NCI-H2029 (cell line): ENCODE data around the gene OBP2A.

Experiments
- DNase-seq: peaks from one replicate; lab custom pipeline; 2025; lab: John Stamatoyannopoulos, UW

The OBP2A gene

DNA sequence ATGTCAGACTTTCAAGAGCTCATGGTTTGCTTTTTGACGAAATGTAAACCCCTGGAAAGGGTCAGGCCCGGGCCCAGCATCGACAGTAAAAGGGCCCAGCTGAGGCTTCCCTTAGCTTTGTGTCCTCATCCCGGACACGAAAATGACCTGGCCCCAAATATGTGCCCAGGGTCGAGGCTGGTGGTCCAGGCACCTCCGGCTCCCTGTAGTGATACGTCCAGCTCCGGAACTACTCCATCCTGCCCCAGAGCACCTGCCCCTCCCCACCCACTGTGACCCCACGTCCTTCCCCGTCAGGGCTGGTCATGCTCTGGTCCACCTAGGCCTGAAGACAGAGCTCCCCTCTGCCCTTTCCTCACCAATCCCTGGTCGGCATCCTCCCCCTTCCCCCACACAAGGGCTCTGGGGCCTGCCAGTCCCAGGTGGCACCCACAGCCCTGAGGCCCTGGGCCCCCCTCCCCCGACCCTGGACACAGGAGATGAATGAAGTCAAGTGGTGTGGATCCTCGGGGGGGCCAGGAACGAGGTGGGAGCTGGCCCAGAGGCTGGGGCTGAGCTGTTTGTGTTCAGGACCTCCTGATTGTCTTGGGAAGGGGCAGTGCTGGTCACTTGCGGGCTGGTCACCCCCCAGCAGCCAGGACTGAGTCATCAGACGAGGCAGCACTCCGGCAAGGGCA, 6.2 kb downstream of the OBP2A start:
- DNase-seq = no peak

DNA sequence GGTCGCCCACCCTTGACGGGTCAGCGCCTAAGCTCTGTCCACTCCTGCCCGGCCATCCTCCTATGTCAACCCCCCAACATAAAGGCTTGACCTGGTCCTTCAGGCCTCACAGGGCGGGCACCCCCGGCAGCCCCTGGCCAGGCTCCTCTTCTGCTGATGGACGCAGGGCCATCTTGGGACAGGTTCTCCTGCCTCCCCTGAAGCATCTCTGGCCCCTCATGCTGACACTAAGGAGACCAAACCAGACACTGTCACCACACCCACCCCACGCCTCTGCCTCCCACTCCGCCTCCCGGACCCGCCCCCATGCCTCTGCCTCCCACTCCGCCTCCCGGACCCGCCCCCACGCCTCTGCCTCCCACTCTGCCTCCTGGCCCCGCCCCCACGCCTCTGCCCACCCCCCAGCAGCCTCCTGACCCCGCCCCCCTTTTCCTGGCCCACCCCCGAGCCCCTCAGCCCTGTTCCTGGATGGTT, 6.8 kb downstream of the OBP2A start:
- DNase-seq = no peak

DNA sequence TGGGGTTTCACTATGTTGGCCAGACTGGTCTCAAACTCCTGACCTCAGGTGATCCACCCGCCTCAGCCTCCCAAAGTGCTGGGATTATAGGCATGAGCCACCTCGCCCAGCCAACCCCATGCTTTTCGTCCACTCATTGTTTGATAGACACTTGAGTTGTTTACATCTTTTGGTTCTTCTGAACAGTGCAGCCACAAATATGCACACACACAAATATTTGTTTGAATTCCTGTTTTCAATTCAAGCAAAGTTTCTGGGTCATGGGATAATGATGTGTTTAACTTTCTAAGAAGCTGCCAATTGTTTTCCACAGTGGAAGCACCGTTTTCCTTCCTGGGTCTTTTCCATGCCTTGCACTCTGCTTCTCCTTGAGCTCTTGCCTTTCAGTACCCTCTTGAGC, 8.8 kb downstream of the OBP2A start:
- no peak for DNase-seq

DNA sequence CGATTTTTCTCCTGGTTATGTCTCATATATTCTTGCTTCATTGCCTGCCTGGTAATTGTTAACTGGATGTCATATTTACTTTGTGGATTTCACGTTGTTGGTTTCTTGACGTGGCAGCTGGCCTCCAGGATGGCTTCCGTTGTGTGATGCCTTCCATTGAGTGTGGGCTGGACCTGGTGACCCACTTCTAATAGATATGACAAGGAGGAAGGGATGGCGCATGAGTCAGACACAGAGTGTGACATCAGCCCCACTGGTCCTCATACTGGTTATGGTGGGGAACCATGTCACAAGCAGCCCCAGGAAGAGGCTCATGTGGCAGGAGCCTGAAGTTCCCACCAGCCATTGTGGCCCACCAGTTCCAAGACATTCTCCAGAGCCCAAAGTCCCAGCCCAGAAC, 9.3 kb downstream of the OBP2A start:
- peak; percentile 14 for DNase-seq

DNA sequence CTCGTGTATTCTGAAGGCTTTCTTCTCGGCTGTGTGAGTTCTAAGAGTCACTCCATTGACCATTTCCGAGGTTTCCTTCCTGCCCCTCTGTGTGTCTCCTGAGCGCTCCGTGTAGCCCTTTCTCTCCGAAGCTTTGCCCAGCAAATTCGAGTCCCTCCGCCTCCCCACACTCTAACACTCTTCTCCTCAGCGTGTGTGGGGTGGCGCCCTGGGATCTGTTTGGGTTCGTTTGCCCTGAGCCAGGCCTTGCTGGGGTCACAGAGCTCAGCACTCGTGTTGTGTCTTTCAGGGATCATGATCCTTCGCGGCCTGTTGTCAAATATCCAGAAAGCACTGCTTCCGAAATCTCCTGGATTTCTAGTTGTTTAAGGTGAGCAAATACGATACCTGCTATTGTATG, 10.0 kb downstream of the OBP2A start:
- no peak for DNase-seq

DNA sequence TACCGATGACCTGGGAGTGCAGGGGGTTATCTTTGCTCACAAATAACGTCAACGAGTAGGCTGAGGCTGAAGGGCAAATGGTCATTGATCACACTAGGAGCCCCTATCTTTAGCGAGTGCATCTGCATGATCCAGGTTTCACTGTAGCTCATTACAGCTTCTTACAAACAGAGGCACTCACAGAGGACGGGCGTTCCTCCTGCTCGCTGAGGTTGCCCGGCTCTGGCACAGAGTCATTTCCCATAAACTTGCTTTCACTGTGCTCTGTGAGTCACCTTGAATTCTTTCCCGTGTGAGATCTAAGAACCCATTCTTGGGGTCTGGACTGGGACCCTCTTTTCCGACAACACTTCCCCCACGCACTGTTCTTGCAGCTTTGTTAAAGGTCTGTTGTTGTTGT, 13.7 kb downstream of the OBP2A start:
- DNase-seq = no peak

DNA sequence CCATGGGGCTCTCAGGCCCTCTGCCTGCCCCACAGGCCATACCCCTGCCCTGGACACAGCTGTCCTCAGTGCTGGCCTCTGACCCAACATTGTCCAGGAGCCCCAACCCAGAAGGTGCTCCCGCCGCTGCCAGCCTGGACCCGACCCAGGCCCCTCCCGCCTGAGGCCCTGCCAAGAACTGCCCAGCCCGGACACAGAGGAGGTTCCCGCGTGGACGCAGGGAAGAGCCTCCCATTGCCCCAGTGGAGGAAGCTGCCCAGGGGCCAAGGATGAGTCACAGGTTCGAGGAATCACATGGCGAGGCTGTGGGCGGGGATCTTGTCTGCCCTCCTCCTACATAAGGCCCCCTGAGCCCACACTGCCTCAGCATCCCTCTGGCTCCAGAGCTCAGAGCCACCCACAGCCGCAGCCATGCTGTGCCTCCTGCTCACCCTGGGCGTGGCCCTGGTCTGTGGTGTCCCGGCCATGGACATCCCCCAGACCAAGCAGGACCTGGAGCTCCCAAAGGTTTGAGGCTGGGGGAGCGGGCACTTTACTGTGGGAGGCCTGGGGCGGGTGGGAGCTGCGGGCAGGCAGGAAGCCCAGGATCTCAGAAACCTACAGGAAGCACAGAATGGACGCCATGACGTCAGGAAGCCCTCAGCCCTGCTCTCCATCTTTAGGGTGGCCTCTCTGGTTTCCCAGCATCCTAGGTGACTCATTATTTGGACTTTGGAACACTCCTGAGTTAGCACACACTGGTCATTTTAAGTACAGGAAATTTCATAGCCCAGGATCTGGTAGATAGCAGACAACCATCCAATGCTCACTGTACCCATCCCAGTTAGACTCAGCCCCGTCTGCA, 15.7 kb downstream of the OBP2A start, which contains the start of gene PAEP:
Gene PAEP (plus strand): TSS at position 366 of the 844 bp plus-strand sequence.
- no peak for DNase-seq

DNA sequence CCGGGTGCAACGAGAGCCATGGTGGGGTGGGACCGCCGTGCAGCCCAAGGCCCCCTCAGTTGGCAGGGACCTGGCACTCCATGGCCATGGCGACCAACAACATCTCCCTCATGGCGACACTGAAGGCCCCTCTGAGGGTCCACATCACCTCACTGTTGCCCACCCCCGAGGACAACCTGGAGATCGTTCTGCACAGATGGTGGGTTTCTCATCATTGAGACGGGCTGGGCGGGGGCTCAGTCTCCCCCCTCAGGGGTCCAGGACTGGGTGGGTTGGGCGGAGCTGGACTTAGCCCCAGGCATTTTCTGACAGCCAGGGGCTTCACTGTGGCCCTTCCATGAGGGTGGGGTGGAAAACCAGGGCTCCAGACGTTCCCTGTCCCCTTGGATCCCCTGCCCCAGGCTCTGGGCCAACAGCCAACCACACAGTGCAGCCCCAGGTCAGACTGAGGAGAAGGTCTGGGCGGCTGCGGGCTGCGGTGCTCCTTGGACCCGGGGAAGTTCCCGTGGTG, 16.4 kb downstream of the OBP2A start:
- DNase-seq = no peak

DNA sequence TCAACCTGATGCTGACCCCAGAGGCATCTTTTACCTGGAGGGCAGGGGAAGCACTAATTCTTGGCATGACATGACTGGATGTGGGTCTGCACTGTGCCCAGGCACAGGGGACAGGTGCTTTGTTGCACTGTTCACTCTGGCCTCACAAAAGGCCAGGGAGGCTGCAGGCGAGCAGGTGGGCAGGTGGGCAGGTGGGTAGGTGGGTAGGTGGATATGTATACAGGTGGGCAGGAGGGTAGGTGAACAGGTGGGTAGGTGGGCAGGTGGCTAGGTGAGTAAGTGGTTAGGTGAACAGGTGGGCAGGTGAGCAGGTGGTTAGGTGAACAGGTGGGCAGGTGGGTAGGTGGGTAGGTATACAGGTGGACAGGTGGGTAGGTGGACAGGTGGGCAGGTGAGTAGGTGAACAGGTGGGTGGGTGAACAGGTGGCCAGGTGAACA, 17.1 kb downstream of the OBP2A start:
- DNase-seq = no peak

DNA sequence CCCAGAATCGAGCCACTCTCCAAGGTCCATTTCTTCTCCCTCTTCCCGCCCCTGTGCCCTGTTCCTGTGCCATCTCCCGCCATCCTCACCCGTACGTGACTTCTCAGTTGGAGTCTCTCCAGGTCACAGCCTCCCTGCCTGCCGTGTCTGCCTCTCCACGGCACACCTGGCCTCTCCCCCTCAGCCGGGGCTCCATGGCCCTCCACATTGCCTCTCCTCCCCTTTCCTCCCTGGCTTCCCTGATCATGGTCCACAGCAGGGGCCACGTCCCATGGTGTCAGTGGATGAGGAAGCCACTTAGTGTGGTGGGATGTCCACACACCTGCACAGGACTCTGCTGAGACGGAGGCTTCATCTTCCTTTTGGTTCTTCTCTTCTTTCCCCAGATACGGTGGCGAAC, 17.9 kb downstream of the OBP2A start:
- DNase-seq = no peak

DNA sequence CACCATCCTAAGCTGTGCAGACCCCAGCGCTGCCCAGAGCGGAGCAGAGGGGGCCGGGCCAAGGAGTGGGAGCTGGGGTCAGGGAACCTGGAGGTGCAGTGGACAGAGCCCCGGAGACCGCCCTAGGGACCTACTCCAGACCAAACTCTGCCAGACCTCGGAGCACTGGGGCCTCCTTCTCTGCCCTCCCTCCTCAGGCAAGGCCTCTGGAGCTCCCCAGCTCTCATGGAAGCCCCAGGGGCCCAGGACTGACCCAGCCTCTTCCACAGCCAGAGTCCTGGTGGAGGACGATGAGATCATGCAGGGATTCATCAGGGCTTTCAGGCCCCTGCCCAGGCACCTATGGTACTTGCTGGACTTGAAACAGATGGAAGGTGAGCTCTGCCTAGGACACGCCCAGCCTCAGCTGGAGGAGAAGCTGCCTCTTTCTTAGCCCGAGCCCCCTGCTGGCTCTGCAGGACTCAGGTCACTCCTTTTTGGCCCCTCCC, 19.3 kb downstream of the OBP2A start:
- no peak for DNase-seq

DNA sequence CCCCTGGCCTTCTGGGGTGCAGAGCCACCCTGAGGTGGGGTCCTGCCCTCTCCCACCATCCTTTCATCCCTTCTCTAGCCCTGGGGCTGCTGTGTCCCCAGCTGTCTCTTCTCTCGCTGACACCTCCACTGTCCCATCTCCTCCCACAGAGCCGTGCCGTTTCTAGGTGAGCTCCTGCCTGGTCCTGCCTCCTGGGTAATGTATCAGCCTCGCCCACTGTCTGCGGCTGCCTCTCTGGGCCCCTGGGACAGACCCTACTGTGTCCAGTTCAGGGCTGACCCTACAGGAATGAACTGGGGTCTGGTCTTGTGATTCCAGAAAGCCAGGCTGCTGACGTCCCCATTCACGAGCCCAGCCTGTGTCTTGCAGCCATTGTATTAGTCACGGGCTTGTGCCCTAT, 19.7 kb downstream of the OBP2A start:
- no peak for DNase-seq

DNA sequence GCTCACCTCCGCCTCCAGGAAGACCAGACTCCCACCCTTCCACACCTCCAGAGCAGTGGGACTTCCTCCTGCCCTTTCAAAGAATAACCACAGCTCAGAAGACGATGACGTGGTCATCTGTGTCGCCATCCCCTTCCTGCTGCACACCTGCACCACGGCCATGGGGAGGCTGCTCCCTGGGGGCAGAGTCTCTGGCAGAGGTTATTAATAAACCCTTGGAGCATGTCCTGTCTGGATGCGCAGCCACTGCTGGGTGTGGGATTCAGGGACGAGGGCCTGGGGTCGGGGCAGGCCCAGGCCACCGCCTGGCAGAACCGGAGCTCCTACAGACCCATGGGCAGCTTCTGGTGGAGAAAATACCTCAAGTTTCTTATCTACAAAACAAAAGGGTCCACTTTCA, 20.6 kb downstream of the OBP2A start:
- DNase-seq = no peak

DNA sequence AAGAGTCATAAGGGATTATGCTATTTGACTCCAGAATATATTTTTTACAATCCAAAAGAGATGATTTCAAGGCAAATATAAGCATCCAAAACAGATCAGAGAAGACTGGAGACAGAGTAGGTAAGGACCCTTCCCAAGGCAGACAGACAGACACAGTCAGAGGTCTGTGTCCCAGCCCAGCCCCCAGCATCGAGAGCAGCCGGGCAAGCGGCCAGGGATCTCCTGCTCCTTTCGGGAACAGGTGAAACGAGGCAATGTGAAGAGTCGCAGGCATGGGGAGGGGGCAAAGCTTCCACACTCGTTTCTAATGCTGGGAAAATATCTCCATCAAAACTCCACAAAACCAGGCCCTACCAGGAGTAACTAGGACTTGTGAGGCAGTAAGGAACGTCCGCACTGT, 21.4 kb downstream of the OBP2A start:
- DNase-seq = peak; percentile 16

DNA sequence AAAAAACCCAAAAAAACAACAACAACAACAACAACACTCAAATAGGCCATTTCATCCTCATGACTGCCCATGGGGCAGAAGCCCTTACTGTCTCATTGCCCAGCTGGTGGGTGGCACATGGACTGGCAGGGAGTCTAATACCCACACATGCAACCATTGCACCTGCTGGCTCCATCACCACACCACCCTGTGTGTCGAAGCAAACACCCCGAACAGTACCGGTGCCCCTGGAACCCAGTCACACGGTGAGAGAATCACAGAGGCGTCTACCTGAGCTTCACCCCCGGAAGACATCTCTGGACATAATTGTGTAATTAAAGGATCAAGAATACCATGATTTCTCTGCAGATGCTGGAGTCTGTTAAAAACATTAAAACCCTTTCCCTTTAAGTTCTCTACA, 22.1 kb downstream of the OBP2A start:
- DNase-seq = no peak

DNA sequence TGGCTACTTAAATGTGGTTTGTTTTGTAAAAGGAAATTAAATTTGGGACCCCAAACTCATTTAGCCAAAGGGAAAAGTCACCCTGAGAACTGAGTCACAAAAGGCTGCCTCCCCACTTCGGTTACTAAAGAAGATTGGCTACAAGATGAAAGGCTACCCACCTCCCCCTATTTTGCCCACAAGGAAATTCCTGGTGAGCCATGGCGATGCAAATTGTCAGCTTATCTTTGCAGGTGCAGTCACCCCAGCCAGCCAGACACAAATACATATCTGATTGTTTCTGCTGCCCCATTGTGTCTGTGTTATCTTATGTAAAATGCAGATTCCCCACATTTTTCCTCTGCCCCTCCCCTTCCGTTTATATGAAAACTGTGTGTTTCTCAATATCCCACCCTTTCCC, 24.5 kb downstream of the OBP2A start:
- no peak for DNase-seq

DNA sequence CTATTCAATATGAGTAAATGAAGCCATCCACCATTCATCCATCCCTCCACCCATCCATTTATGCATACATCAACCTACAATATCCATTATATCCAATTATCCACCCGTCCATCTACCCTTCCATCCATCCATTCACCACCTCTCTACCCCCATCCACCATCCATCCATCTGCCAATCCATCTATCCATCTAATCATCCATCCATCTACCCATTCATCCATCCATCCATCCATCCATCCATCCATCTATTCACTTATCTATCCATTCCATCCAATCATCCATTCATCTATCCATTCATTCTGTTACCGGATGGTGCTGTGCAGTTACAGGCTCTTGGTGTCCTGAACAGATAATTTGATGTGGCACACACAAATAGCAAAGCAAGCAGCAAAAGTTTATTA, 26.3 kb downstream of the OBP2A start:
- DNase-seq = no peak

DNA sequence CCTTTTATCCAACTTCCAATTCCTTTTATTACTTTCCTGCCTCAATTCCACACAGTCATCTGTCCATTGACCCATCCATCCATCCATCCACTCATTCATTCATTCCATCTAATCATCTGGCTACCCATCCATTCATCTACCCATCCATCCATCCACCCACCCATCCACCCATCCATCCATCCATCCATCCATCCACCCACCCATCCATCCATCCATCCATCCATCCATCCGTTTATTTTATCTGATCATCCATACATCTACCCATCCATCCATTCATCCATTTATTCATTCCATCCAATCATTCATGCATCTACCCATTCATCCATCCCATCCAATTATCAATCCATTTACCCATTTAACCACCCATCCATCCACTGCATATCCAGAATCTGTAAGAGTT, 27.2 kb downstream of the OBP2A start:
- DNase-seq = no peak

DNA sequence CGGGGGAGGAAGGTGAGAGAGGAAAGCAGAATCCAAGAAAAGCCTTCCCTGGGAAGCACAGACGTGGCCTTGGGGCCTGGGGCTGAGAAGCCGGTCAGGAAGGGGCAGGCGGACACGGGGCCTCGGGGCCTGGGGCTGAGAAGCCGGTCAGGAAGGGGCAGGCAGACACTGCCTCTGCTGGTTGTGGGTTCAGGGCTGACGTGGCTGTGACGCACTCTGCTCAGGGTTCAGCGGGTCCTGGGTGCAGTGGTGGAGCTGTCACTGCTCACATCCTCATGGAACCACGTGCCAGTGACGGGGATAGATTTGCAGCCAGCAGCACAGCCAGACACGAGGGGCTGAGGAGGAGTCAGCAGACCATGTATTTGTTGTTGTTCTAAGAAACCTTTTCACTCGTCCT, 28.4 kb downstream of the OBP2A start:
- DNase-seq = no peak

DNA sequence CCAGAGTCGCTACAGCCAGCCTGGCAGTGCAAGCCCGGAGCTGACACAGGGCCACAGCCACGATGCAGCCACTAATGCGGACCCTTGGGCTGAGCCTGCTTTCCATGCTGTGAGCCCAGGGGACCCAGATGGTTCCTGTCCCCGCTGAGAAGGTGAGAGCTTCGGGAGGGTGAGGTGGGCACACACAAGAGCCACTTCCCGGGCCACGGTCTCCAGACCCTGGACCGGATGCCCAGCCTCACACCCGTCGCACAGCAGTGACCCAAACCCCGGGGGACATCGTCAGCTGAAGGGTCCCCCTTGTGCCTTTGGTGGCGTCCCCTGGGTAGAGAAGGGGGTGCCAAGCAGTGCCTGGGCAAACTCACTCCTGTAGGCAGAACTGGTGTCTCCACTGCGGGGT, 29.0 kb downstream of the OBP2A start:
- DNase-seq = no peak

DNA sequence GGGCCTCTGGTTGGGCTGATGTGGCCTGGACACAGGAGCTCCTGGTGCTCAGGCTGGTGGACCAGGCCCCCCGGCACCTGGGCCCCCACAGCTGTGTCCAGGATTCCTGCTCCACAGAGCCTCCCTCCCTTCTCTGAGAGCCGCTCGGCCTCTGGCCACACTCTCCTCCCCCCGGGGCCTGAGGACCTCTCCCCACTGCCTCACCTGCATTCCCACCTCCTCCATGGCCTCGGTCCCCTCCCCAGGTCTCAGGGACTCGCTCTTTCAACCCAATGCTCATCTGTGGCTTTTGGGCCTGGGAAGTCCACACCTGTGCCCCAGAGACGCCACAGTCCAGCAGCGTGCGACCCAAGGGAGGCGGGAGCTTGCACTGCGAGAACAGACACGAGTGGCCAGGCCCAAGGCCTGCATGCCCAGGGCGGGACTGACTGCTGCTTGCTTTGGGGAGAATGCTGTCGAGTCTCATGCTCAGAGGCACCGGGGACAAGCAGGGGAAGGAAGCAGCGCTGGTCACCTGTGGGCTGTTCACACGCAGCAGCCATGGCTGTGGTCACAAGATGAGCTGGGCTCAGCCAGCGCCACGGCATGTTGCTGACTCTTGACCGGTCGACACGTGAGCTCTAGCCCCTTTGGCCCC, 30.2 kb downstream of the OBP2A start:
- DNase-seq = no peak

DNA sequence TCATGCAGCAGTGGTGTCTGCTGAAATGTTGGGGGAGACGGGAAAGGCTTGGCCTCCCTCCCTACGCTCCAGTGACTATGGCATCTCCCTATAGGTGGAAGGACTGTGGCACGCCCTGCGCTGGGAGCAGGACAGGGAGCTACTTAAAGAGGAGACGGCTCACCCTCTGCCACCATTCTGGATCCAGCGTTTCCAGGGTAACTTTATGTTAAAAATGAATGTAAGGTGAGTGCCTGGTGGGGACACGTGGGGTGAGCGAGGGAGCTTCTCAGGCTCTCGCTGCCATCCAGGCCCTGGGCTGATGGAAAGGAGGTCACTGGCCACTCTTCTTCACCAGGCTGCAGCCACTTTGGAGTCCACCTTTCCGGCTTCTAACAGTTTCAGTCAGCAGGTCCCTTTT, 31.3 kb downstream of the OBP2A start:
- DNase-seq = no peak

DNA sequence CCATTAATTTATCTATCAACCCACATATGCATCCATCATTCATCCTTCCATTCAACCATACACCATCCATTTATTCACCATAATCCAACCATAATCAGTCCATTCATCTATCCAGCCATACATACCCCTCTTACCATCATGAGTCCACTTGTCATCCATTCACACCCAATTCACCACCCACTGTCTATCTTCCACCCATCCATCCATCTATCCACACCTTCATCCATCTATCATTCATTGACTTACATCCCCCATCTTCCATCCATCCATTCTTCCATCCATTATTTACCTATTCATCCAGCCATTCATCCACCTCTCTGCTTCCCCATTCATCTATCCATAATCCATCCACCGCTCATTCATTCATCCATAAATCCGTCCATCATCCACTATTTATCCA, 33.4 kb downstream of the OBP2A start:
- no peak for DNase-seq
